ENCODE measurements around the gene ITM2A.

DNA sequence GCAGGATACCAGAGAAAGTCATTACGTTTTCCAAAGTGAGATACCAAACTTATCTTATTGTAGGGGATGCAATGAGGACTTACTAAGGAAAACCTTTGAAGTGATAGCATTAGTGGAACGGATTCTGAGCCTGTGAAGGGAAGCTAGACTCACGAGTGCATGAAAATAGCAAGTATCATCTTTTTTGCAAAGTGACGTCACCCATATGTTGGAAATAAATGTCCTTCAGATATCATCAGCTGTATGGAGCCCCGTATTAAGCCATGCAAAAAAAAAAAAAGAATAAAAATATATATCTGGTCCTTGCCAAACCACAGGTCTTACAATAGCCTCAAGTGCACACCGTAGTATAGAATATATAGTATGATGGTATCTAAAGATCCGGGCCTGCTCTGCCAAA is 46.8 kb upstream of the ITM2A start:
- no peak for TF ChIP-seq EZH2 (IDR thresholded peaks at IDR 0.05; ENCODE audit: insufficient read depth, poor library complexity, severe bottlenecking)
- no peak for TF ChIP-seq EZH2phosphoT487 (IDR thresholded peaks at IDR 0.05; ENCODE audit: insufficient read depth, low read depth)
